ENCODE results near the gene PCTP. TPM values are rescaled to one million over a fixed set of nuclear protein-coding genes. Genes with fewer than 3 reads are reported as not detected.
A peak's percentile ranks its signal among the peaks of the same experiment; 100 is the strongest.

Gene PCTP
- total and polyA plus RNA-seq, 2 experiments from 2014 or later: 23.4 to 28.5 TPM

DNA sequence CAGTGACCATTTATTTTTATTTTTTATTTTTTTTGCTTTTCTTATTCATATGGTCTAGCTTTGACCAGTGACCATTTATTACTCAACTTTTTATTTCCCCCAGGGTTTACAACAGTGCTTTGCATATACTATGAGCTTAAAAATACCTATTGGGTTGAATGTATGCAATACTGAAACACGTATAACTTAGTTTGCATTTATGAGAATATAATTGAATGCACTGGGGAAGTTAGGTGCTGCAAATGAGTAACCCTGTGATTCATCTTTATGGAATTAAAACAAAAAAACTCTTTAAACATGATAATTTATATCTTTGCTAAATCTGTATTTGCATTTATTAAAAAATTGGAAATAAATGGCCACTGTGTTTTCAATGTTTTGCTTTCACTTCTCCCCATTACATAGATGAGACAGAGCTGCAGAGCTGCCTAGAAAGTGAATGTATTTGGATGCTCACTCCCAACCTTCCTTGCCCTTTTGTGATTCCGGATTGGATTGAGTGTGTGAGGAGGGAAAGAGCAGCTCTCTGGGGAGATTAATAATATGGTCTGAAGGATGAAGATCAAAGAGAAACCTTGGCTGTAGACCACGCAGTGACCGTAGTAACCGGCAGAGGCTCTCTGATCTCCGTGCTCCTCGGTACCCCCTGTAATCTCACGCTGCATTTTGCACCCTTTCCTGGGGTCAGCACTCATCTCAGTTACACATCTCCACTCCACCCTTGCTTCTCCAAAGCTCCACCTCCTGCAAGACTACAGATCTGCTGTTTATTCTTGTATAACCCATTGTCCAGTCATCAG lies 42.5 kb upstream of the PCTP start:
- no peaks in the 10 kb centered on the region for H3K9me3 ChIP-seq (ENCODE audit: low read depth)
- H3K27ac ChIP-seq: no peak overlapping the region
- no peak overlapping the region for H3K4me3 ChIP-seq
- TF ChIP-seq, protein P1, sequence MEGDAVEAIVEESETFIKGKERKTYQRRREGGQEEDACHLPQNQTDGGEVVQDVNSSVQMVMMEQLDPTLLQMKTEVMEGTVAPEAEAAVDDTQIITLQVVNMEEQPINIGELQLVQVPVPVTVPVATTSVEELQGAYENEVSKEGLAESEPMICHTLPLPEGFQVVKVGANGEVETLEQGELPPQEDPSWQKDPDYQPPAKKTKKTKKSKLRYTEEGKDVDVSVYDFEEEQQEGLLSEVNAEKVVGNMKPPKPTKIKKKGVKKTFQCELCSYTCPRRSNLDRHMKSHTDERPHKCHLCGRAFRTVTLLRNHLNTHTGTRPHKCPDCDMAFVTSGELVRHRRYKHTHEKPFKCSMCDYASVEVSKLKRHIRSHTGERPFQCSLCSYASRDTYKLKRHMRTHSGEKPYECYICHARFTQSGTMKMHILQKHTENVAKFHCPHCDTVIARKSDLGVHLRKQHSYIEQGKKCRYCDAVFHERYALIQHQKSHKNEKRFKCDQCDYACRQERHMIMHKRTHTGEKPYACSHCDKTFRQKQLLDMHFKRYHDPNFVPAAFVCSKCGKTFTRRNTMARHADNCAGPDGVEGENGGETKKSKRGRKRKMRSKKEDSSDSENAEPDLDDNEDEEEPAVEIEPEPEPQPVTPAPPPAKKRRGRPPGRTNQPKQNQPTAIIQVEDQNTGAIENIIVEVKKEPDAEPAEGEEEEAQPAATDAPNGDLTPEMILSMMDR (IDR thresholded peaks at IDR 0.05; ENCODE audit: low read depth, low read length): no peak
- H3K36me3 ChIP-seq: no peaks in the 10 kb centered on the region
- DNase-seq (ENCODE audit: low read depth in 1 of 2, low spot score in 1 of 2): no peak
- H3K4me1 ChIP-seq (ENCODE audit: low read depth): peaks cover 8% of the 10 kb centered on the region
- H3K27me3 ChIP-seq: no peaks in the 10 kb centered on the region

DNA sequence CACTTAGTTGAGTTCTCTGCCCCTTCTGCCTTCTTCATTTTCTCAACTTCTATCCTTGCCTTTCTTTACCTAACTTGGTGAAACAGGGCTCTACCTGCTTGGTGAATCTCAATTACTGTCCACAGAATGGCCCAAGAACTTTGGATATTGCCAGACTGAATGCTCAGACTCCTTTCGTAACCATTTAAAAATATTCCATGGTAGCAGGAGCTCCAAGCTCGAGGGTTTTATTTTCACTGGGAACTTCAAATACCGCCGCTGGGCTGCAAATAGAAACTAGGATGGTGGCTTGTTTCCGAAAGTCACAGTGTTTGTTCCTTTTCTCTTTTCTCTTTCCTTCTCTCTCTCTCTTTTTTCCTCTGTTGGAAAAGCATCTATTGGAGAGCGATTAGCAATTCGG lies 41.4 kb upstream of the PCTP start:
- peaks cover 8% of the 10 kb centered on the region for H3K4me1 ChIP-seq (ENCODE audit: low read depth)
- H3K4me3 ChIP-seq: no peak overlapping the region
- no peaks in the 10 kb centered on the region for H3K27me3 ChIP-seq
- H3K27ac ChIP-seq: no peak overlapping the region
- H3K36me3 ChIP-seq: no peaks in the 10 kb centered on the region
- no peak for DNase-seq (ENCODE audit: low read depth in 1 of 2, low spot score in 1 of 2)
- H3K9me3 ChIP-seq (ENCODE audit: low read depth): no peaks in the 10 kb centered on the region
- TF ChIP-seq, protein P1 (IDR thresholded peaks at IDR 0.05; ENCODE audit: low read depth, low read length): no peak

DNA sequence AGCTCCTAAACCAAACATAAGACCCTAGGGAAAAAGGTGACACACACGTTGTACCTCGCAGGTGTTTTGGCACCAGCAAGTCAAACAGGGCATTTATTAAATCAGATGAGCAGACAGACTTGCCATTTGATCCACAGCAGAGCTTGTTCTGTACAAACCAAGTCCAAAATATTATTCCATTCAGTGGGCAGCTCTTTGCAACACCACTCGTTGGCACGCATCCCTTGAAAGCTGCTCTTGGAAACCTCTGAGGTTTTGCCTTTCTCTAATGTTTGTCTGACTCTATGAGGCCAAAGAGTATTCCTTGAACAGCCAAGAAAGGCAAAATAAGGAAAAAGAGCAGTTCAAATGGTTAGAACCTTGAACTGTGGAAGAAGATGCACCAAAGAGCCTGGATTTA lies 40.9 kb upstream of the PCTP start:
- H3K4me3 ChIP-seq: no peak overlapping the region
- TF ChIP-seq, protein P1 (IDR thresholded peaks at IDR 0.05; ENCODE audit: low read depth, low read length): no peak
- H3K36me3 ChIP-seq: no peaks in the 10 kb centered on the region
- H3K27me3 ChIP-seq: no peaks in the 10 kb centered on the region
- H3K27ac ChIP-seq: no peak overlapping the region
- peaks cover 8% of the 10 kb centered on the region for H3K4me1 ChIP-seq (ENCODE audit: low read depth)
- DNase-seq (ENCODE audit: low read depth in 1 of 2, low spot score in 1 of 2): no peak
- no peaks in the 10 kb centered on the region for H3K9me3 ChIP-seq (ENCODE audit: low read depth)

DNA sequence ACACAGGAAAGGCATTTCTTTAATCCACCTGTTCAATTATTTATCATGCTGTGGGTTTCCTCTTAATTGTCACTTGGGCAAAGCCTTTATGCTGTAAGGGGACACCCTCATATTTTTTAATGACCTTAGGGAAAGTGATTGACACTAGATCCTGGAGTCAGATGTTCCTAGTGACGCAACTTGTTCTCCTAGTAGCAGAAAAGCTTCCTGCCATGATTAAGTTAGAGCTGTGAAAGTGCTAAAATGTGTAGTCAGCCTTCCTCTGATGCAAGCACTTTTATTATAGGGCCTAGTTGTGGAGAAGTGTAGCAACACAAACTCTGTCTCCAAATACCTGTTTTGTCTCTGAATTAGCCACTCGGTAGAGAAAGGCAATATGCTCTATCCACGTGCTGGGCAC lies 40.4 kb upstream of the PCTP start:
- Histone ChIP-seq H3K9me3 (ENCODE audit: low read depth) (no peaks in the 10 kb centered on the region), H3K36me3 (no peaks in the 10 kb centered on the region), H3K4me1 (ENCODE audit: low read depth) (peaks cover 8% of the 10 kb centered on the region), H3K27ac (no peak overlapping the region), H3K27me3 (no peaks in the 10 kb centered on the region), H3K4me3 (no peak overlapping the region)
- TF ChIP-seq, protein P1 (IDR thresholded peaks at IDR 0.05; ENCODE audit: low read depth, low read length): no peak
- DNase-seq (ENCODE audit: low read depth in 1 of 2, low spot score in 1 of 2): peak in 1 of 2 donors; percentile 43

DNA sequence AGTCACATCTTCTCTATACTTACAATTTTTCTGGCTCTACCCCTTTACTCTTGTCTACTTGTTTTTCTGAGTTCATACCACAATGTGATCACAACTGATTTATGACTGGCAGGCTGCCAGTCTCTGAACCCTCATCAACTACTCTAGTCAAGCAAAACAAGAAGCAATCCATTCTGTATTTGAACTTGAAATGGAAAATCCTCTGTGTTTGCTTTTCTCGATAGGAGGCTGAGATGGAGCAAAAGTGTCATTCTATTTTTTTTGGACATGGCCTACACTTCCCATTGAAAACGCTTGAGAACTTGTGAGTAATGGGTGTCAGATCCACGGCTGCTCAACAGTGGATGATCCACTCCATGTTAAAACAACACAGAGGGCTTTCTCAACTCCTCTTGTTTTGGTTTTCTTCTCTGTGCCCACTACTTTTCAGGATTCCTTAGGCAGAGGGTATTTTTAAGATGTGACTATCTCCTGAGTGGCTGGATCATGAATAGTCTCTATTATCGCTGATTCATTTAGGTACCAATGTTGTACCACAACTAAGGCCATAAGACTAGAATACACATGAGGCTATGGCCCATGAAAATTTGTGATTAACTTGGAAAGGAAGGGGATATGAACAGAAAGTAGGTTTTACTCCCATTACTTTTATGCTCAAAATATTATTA lies 39.9 kb upstream of the PCTP start:
- no peaks in the 10 kb centered on the region for H3K27me3 ChIP-seq
- no peak overlapping the region for H3K27ac ChIP-seq
- TF ChIP-seq, protein P1 (IDR thresholded peaks at IDR 0.05; ENCODE audit: low read depth, low read length): no peak
- H3K36me3 ChIP-seq: no peaks in the 10 kb centered on the region
- H3K9me3 ChIP-seq (ENCODE audit: low read depth): no peaks in the 10 kb centered on the region
- DNase-seq (ENCODE audit: low read depth in 1 of 2, low spot score in 1 of 2): no peak
- H3K4me1 ChIP-seq (ENCODE audit: low read depth): peaks cover 8% of the 10 kb centered on the region
- no peak overlapping the region for H3K4me3 ChIP-seq
